ENCODE results near the gene SPEN. TPM values are rescaled to one million over a fixed set of nuclear protein-coding genes. Genes with fewer than 3 reads are reported as not detected.

The SPEN gene
- polyA plus RNA-seq, 1 donor from 2014 or later = 7.1 TPM

GRCh38 chr1:15836772-15837669, 10.5 kb upstream of the SPEN start:
- no peak overlapping the region for H3K4me3 ChIP-seq (ENCODE audit: low read length)
- no peak overlapping the region for H3K4me2 ChIP-seq (ENCODE audit: low read length)
- H3K9me2 ChIP-seq (ENCODE audit: insufficient read depth, low read length) = no peaks in the 10 kb centered on the region
- H4K20me1 ChIP-seq (ENCODE audit: insufficient read depth) = no peaks in the 10 kb centered on the region
- H3K79me2 ChIP-seq (replicated peaks; ENCODE audit: insufficient read depth, low read length) = peaks cover 19% of the 10 kb centered on the region
- TF ChIP-seq REST (IDR thresholded peaks at IDR 0.05; ENCODE audit: borderline replicate concordance) = no peak
- no peak for TF ChIP-seq EZH2 (IDR thresholded peaks at IDR 0.05; ENCODE audit: borderline replicate concordance, insufficient read depth, low read length, poor library complexity, severe bottlenecking)
- TF ChIP-seq TAF1 (IDR thresholded peaks at IDR 0.05; ENCODE audit: low read depth) = no peak
- TF ChIP-seq RAD21 (conservative IDR thresholded peaks at IDR 0.05) = no peak
- TF ChIP-seq CTCF (IDR thresholded peaks at IDR 0.05; ENCODE audit: poor library complexity, severe bottlenecking) = no peak
- TF ChIP-seq SMC3 (conservative IDR thresholded peaks at IDR 0.05; ENCODE audit: poor library complexity) = no peak
- no peak for TF ChIP-seq POLR2AphosphoS5 (IDR thresholded peaks at IDR 0.05)
- TF ChIP-seq EP300 (conservative IDR thresholded peaks at IDR 0.05; ENCODE audit: poor library complexity, severe bottlenecking) = no peak
- TF ChIP-seq MXI1 (conservative IDR thresholded peaks at IDR 0.05; ENCODE audit: poor library complexity, severe bottlenecking) = no peak
- no peak overlapping the region for H2AFZ ChIP-seq (ENCODE audit: low read depth, low read length)
- no peaks in the 10 kb centered on the region for H3F3A ChIP-seq (ENCODE audit: insufficient read depth, low read length, poor library complexity, severe bottlenecking)
- peak overlapping the region; percentile 88 for H3K27ac ChIP-seq (ENCODE audit: low read length)
- H3K36me3 ChIP-seq (ENCODE audit: insufficient read depth, low read length) = no peaks in the 10 kb centered on the region
- H3K27me3 ChIP-seq (ENCODE audit: insufficient read depth, low read depth, low read length) = no peaks in the 10 kb centered on the region
- no peaks in the 10 kb centered on the region for H3K9me3 ChIP-seq (ENCODE audit: low read length)
- no peak overlapping the region for H3K9ac ChIP-seq (ENCODE audit: low read length)

GRCh38 chr1:15837931-15838330, 9.6 kb upstream of the SPEN start:
- Histone ChIP-seq H4K20me1 (ENCODE audit: insufficient read depth) (no peaks in the 10 kb centered on the region), H3K9me2 (ENCODE audit: insufficient read depth, low read length) (no peaks in the 10 kb centered on the region)
- TF ChIP-seq TAF1 (IDR thresholded peaks at IDR 0.05; ENCODE audit: low read depth) = no peak
- no peak for TF ChIP-seq EZH2 (IDR thresholded peaks at IDR 0.05; ENCODE audit: borderline replicate concordance, insufficient read depth, low read length, poor library complexity, severe bottlenecking)
- no peak for TF ChIP-seq MXI1 (conservative IDR thresholded peaks at IDR 0.05; ENCODE audit: poor library complexity, severe bottlenecking)
- TF ChIP-seq CTCF (IDR thresholded peaks at IDR 0.05; ENCODE audit: poor library complexity, severe bottlenecking) = no peak
- no peak for TF ChIP-seq RAD21 (conservative IDR thresholded peaks at IDR 0.05)
- TF ChIP-seq POLR2AphosphoS5 (IDR thresholded peaks at IDR 0.05) = no peak
- TF ChIP-seq REST (IDR thresholded peaks at IDR 0.05; ENCODE audit: borderline replicate concordance) = no peak
- no peak for TF ChIP-seq SMC3 (conservative IDR thresholded peaks at IDR 0.05; ENCODE audit: poor library complexity)

More at GRCh38 chr1:15837931-15838330, 9.6 kb upstream of the SPEN start:
- Histone ChIP-seq H2AFZ (ENCODE audit: low read depth, low read length) (no peak overlapping the region), H3K4me2 (ENCODE audit: low read length) (no peak overlapping the region), H3K9me3 (ENCODE audit: low read length) (no peaks in the 10 kb centered on the region), H3K36me3 (ENCODE audit: insufficient read depth, low read length) (no peaks in the 10 kb centered on the region), H3K27ac (ENCODE audit: low read length) (no peak overlapping the region), H3K4me3 (ENCODE audit: low read length) (no peak overlapping the region), H3K79me2 (replicated peaks; ENCODE audit: insufficient read depth, low read length) (peaks cover 10% of the 10 kb centered on the region), H3F3A (ENCODE audit: insufficient read depth, low read length, poor library complexity, severe bottlenecking) (no peaks in the 10 kb centered on the region), H3K9ac (ENCODE audit: low read length) (no peak overlapping the region), H3K27me3 (ENCODE audit: insufficient read depth, low read depth, low read length) (no peaks in the 10 kb centered on the region)

Measured in neural cell (in vitro differentiated cells).